ENCODE measurements around the gene MYL5.

GRCh38 chr4:650461-650860 is 23.9 kb upstream of the MYL5 start:
- no peak for TF ChIP-seq CTCF (conservative IDR thresholded peaks at IDR 0.05)
- TF ChIP-seq EZH2 (IDR thresholded peaks at IDR 0.05; ENCODE audit: low read depth) = no peak

Data from PC-9 (cell line).